GM18873 (cell line): Measurements from ENCODE around the gene LRRN2.
"Not testable (repeated sequence)": the region's sequence is repeated elsewhere in the genome, so short reads cannot be mapped to it uniquely, and the experiment has no call there.

ENCODE experiments used
- ATAC-seq: cut with Tn5 transposase; IDR thresholded peaks from one replicate; pipeline ENCODE4 v1.9.1; 2021; ENCODE audit warnings: mild to moderate bottlenecking, moderate library complexity, moderate number of reproducible peaks; ENCODE audit not compliant: unreplicated experiment, low FRiP score

The LRRN2 gene

DNA sequence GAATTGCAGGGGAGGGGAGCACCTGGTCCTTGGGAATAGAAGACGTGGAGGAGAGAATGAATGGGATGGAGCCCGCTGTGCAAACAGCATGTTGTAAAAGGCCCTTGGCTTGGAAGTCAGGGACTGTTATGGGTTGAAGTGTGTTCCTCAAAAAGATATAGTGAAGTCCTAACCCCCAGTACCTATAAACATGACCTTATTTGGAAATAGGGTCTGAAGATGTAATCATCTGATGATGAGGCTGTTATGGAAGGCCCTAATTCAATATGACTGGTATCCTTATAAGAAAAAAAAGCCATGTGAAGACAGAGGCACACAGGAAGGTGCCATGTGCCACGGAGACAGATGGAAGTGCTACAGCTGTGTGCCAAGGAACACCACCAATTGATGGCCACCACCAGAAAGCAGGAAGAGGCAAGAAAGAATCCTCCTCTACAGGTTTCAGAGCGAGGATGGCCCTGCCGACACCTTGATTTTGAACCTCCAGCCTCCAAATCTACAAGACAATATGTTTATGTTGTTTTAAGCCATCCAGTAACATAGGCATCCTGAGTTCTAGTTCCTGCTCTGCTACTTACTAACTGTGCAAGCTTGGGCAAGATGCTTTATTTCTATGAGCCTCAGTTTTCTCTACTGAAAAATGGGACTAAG, 51.2 kb downstream of the LRRN2 start:
- no peak for ATAC-seq

DNA sequence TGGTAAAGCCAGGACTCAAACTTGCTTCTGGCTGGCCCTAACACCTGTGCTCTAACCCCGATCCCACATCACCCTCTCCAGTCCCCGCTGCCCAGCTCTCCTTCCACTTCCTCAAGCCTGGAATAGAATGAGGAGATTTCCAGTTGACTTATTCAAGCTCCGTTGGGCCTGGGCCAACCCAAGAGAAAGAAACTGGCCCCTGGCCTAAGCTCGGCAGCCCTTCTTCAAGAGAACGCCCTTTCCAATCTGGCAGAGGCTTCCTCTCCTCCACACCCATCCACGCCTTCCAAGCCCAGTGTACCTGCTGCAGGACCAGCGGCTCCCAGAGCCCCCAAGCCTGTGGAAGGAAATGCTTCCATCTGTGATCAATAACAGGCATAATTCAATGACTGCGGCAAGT, 51.9 kb downstream of the LRRN2 start:
- no peak for ATAC-seq

DNA sequence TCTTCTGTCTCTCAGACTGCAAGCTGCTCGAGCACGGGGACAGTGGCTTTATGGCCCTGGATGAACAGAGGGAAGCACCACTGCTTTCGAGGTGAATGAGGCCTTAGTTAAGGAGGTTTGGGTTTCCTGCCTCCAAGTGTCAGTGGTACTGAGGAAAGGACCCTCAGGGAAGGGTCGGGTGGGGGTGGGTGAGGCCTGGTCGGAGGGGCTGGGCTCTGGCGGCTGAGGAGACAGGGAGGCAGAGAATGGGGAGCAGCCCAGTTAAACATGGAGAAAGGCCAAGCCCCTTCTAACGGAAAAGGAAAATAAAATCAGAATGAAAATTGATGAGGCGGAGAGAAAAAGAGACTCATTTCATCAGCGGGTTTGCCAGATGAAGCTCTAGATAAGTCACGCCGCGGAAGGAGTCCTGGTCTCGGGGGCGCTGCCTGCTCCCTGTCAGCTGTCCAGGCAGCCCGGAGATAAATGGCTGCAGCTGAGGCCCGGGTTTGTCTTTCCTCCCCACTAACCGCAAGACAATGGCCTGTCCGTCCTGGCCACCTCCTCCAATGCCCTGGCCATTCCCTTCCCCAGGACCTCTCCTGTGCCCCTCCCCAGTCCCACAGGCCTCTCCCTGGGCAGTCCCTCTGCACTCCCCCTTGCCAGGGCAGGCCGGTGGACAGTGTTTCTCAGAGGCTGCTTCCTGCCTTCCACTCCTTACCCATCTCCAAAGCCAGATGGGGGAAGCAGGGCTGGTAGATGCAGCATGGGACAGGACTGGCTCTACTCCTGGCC, 55.2 kb downstream of the LRRN2 start:
- no peak for ATAC-seq

DNA sequence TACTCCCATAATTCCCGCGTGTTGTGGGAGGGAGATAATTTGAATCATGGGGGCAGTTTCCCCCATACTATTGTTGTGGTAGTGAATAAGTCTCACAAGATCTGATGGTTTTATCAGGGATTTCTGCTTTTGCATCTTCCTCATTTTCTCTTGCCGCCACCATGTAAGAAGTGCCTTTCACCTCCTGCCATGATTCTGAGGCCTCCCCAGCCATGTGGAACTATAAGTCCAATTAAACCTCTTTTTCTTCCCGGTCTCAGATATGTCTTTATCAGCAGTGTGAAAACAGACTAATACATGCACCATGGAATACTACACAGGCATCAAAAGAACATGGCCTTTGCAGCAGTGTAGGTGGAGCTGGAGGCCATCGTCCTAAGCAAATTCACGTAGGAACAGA, 56.1 kb downstream of the LRRN2 start:
- ATAC-seq: not testable (repeated sequence)

DNA sequence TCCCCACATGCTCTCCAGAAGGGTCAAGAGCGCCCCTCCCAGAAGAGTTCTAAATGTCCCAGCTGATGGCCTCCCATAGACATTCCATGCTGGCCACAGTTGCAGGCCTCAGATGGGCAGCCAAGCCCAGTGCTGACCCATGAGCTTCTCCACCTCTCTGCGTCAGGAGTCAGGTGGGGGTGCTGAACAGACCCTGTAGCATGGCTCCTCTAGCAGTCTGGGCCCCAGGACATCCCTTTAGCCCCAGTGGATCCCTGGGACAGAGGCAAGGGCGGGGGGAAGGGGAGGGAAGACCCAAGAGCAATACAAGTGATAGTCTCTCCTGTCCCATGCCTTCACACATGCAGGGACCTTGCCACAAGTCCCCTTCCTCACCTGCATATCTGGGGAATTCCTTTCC, 56.7 kb downstream of the LRRN2 start:
- ATAC-seq: no peak

DNA sequence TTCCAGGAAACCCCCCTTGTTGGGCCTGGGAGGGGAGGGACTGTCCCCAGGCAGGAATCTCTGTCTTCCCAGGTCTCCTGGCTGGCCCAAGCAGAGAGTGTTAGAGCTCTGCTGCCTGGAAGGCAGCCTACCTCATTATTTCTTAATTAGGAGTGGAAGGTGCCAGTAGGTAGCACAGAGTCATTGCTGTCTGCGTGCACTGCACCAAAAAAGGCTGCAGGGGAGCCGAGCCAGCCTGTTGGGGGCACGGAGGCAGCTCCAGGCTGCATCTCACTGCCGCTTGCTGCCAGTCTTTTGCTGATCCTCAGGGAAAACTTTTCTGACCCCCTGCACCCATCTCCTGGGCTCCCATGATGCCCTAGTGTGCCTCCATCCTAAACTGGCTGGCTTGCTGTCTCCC, 58.1 kb downstream of the LRRN2 start:
- ATAC-seq: no peak

DNA sequence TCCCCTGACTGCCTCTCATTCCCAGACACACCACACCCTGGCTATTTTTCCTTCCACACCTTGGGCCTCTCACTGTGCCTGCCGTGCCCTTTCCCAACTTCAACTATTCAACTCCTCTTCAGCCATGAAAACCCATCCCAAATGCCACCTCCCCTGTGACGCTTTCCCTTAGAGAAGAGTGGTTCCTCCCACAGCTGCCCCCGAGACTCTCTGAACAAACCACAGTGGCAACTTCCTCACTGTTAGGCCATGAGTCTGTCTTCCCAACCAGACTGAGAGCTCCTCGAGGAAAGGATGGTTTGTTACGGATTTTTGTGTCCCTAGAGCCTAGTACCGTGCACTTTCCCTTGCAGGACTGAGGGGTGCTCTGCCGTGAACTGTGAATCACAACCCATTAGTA, 59.2 kb downstream of the LRRN2 start:
- no peak for ATAC-seq

DNA sequence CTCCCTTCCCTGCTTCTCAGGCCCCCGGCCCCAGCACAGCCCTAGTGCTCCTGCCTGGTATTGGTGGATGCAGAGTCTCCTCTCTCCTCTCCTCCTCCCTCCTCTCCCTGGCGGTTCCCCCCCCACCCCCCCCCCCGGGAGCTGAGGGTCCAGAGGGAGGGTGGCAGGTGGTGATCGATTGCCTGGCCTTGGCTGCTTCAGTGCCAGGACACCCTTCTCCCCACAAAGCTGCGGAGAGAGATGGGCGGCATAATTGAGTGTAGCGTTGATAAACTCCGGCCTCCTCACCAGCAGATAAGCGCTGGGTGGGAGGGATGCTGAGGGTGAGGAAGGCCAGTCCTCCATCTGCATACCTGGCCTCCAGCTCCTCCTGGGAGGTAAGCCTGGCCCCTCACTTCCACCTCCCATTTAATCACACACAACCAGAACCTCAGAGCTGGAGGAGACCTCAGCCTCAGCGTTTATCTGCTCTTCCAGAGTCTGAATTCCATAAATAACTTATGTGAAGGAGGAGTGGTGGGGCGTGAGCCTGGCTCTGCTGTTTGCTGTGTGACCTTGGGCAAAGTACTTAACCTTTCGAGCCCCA, 60.8 kb downstream of the LRRN2 start:
- ATAC-seq: no peak

DNA sequence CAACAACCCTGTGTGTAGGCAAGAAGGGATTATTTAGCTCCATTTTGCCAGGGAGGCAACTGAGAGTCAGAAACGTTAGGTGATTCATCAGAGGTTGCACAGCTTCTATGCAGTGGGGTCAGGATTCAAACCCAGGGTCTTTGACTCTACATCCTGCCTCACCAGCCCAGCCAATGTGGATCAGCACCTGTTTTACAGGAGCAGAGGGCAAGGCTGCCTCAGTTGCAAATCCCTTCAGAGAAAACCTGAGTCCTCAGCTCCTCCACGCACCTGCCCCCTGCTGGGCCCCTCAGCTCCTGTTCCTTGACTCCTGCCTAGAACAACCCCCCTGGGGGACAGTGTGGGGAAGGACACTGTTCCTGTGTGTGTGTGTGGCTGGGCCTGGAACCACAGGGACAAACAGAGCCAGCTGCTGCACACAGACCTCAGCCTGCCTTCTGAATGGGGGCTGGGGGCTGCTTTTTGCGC, 61.6 kb downstream of the LRRN2 start:
- ATAC-seq: no peak

DNA sequence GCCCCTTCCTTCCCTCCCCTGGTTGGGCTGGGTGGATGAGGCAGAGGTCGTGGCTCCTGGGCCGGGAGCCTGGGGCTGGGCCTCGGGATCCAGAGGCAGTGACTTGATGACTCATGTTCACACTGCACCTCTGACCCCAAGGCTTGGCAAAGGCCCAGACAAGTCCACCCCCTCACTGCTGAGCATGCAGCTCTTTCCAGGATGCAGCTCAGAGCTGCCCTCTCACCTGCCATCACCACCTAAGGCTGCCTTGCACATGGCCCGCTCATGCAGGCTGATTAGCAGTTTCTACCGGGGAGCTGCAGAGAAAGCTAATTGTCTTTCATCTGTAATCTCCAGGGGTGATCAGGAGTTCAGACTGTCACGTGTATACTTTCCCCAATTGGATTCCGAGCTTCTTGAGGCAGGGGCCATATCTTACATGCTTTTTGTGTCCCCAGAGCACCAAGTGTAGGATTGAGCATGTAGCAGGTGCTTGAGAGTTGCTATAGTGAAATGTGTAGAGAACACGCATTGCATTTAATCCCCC, 62.1 kb downstream of the LRRN2 start:
- ATAC-seq: no peak

DNA sequence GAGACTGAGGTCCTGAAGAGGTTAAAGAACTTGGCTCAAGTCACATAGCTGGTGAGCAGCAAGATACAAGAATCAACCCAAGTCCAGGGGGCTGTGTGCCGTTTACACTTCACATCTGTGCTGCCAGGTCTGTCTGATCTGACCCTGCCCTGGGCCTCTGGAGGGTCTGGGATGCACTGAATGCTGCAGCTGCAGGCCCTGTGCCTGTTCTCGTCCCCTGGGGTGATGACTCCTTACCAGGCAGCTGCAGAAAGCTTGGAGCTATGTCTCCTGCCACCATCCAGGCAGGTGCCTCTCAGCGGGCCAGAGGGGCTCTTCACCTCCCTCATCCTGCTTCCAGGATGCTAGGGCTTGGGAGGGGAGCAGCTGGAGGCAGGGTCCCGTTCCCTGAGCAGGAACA, 63.5 kb downstream of the LRRN2 start:
- ATAC-seq: no peak

DNA sequence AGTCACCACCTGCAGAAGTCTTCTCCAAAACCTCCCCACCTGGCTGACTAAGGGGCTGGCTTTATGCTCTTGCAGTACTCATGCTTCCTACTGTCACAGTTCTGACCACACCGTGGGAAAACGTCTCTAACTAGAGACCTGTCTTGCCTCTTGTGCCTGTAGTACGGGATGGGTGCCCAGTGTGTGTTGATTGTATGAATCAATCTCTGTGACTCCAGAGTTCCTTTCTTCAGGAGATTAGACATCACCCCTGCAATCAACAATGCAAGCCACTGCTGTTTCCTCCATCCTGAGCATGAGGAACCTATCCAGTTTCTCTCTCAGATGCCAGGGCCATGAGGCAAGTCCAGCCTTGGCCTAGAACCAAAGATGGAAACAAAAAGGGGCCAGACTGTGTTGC, 64.1 kb downstream of the LRRN2 start:
- ATAC-seq: no peak

DNA sequence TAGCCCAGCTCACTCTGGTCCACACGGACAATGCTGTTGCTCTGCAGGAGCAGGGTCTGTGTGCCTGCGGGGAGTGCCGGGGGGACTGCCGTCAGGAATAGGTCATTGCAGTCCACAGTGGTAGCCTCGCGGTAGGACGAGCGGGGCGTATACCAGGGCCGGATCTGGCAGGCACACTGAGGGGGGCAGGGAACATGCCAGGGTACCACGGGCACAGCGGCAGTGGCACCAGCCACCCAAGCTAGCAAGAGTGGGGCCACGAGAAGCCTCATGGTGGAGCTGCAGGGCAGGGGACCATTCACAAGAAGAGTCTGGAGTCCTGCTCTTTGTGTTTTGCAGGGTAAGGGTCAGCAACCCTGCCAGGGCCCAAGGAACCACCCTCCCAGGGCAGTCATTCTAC, 65.8 kb downstream of the LRRN2 start:
- no peak for ATAC-seq

DNA sequence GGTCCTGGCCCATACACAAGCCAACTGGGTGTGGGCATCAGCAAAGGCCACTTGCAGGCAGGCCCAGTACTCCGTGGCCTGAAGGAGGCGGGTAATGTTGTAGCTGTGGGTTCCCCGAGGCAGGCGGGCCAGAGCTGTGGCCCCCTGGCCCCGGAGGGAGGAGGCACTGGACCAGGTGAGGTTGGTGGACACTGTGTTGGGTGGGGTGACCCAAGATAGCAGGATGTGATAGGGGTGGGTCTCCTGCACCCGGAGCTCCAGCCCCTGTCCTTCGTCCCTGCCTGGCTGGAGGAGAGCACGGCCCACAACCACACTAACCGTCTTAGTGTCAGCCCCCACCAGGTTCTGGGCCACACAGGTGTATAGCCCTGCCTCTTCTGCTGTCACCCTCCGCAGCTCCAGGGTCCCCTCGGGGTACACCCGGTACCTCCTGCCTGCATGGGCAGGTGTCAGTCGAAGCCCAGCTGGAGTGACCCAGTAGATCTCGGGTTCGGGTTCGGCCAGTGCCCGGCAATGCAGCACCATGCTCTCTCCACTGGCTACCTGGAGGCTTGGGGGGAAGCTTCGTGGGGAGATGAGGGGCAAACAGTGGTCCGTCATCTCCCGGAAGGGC, 67.3 kb downstream of the LRRN2 start:
- no peak for ATAC-seq

DNA sequence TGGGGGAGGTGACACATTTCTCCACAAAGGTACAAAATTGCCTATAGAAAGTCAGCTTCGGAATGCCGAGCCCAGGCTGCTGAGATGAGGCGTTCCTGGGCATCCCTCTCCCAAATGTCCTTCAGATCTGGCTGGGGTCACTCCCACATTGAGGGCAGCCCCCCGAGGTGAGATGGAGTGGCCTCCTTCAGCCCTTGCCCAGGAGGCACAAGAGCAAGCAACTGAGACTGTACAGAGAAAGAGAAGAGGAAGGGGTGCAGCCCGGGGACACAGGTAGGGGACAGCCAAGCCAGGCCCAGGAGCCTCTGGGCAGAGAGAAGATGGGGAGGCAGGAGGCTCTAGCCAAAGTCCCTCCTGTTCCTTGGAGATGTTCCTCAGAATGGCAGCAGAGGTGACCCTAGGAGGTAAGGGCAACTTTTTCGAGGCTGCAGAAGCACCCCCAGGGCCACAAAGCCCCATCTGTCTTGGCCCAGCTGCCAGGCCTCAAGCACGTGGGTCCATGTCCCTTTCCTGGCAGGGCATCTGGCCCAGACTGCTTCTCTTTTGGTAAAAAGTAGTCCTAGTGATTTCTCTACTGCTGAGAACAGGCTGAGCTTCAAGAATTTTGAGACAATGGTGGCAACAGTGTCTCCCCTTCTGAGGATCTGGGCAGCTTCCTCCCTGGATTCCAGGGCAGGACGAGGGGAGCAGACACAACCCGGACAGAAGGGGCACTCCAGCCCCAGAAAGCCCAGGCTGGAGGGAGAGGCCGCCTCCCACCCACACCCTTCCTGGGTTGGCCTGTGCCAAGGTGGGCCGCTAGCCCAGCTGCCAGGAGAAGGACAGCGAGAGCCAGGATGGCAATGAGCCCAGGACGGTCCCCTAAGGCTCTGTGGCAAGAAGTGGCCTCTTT, 68.0 kb downstream of the LRRN2 start:
- ATAC-seq: no peak

DNA sequence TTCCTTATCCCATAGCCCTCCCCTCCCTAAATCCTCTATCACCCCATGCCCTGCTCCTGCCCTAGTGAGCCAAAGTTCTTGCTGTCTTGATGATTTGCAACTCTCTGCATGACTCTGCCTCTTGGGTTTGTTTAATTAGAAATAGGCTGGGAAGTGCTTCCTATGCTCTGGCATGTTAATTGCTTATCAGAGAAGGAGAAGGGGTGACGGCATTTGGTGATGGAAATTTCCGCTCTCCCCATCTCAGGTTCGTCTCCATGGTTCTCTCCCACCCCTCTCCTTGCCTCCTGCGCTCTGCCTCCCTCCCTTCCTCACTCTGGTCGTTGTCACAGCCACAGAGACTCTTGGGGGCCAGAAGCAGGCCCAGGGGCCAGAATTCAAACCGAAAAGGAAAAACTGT, 68.9 kb downstream of the LRRN2 start:
- ATAC-seq: no peak

DNA sequence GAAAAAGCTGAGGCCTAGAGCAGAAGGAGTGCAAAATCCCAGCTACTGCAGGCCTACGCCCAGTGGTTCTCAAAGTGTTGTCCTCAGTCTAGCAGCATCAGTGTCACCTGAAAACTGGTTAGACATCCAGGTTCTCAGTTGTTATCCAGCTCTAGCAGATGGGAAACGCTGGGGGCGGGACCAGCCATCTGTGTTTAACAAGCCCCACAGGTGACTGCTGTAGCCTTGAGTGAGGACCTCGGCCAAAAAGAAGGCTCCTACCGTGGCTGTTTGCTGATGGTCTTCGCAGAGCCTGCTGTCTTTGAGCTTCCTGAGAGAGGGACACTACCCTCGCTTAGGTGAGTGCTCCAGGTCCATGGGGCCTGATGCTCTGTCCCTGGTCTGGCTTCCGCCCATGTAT, 69.7 kb downstream of the LRRN2 start:
- no peak for ATAC-seq

DNA sequence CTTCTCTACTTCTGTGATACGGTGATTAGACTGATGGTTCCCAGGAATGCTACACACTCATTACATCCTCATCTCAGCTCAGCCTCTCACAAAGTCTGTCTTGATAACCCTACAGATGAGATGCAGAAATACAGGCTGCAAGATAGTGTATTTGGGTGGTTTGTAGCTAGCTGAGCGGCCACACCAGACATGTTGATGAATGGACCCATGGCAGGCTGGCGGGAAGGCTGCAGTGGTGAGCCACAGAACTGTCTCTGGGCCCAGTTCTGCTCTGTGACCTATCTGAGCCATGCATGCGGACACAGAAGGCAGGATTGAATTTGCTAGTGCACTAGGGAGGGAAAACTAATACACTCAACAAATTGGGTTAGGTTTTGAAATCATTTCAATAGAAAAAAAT, 71.9 kb downstream of the LRRN2 start:
- no peak for ATAC-seq

DNA sequence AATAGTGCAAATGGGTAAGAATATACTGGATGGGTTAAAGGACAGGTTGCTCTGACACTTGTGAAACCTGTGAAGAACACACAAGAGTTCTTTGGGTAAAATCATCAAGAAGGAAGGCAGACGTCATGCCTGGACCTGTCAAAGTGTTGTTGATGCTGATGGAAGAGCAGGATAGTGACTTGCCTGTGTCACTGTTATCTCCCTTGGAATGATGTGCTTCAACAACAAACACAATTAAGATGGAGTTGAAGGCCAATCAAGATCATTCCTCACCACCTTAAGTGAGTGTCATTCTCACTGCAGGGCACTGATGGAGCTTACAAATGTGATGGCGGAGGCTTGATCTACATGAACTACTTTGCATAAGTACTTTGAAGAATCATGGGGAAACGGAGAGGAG, 73.2 kb downstream of the LRRN2 start:
- no peak for ATAC-seq

DNA sequence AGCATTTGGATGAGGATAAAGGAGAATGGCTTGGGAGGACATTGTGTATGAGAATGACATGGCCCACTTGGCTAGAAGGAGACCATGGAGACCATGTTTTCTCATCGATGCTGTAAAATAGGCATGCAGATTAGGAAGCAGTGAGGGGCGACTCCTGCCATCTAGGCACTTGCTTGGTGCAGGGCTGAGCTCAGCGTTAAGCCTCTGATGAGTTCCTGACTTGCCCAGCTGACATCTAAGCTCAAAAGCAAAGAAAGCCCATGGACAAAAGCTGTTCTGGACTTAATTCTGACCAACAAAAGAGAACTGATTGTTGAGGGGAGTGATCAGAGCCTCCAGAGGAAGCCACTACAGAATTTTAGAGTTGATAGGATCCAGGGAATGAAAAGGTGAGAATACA, 74.5 kb downstream of the LRRN2 start:
- ATAC-seq: no peak
